GM12892 (cell line): ENCODE results near the gene MRPL40.

Source experiments
- POLR2A ChIP-seq: IDR thresholded peaks from 2 replicates; pipeline ENCODE4 v1.6.1; 2011; ENCODE audit warnings: low read depth, low read length, control low read depth
- POLR2AphosphoS5 ChIP-seq: IDR thresholded peaks from 2 replicates; pipeline ENCODE4 v1.6.1; 2011; ENCODE audit warnings: low read depth, low read length, control low read depth
- TAF1 ChIP-seq: IDR thresholded peaks from 2 replicates; pipeline ENCODE4 v1.6.1; 2011; ENCODE audit warnings: low read depth, mild to moderate bottlenecking, control low read depth, low read length, borderline replicate concordance

GRCh38 chr22:19477321-19478044 lies 45.1 kb downstream of the MRPL40 start:
- TF ChIP-seq POLR2AphosphoS5 (no peak), POLR2A (no peak), TAF1 (no peak)
